Suprapubic skin (tissue), 4 donors: Measurements from ENCODE around the gene AIFM3.

Experiments
- CTCF ChIP-seq, 2 donors: fragments of 200-600 bp in 1 of 2; fragments of 450-650 bp in 1 of 2; sonication (generic) in 1 of 2; IDR thresholded peaks; one replicate each; pipeline ENCODE4 v1.5.1; 2016 to 2019; ENCODE audit warnings: antibody characterized with exemption in 2 of 2, mild to moderate bottlenecking in 1 of 2, moderate library complexity in 1 of 2
- EP300 ChIP-seq: sonication (generic); formaldehyde crosslinking; IDR thresholded peaks from one replicate; pipeline ENCODE4 v1.6.1; 2017; ENCODE audit warnings: antibody characterized with exemption
- POLR2A ChIP-seq, 2 donors: fragments of 450-650 bp; IDR thresholded peaks; one replicate each; pipeline ENCODE4 v1.6.1; 2017; ENCODE audit warnings: antibody characterized with exemption in 2 of 2, mild to moderate bottlenecking in 2 of 2, moderate library complexity in 2 of 2
- POLR2AphosphoS5 ChIP-seq, 3 donors: sonication (generic); formaldehyde crosslinking; IDR thresholded peaks; one replicate each; pipeline ENCODE4 v1.6.1; 2017; ENCODE audit warnings: antibody characterized with exemption in 3 of 3

- no peak for TF ChIP-seq POLR2A (IDR thresholded peaks at IDR 0.05)
- TF ChIP-seq CTCF (IDR thresholded peaks at IDR 0.05) = no peak
- TF ChIP-seq POLR2AphosphoS5 (IDR thresholded peaks at IDR 0.05) = no peak
- no peak for TF ChIP-seq EP300
Measured at GRCh38 chr22:20957102-20957682, 9.9 kb upstream of the AIFM3 start.
